Measurements from ENCODE around the gene PHF21B.

PHF21B gene

DNA sequence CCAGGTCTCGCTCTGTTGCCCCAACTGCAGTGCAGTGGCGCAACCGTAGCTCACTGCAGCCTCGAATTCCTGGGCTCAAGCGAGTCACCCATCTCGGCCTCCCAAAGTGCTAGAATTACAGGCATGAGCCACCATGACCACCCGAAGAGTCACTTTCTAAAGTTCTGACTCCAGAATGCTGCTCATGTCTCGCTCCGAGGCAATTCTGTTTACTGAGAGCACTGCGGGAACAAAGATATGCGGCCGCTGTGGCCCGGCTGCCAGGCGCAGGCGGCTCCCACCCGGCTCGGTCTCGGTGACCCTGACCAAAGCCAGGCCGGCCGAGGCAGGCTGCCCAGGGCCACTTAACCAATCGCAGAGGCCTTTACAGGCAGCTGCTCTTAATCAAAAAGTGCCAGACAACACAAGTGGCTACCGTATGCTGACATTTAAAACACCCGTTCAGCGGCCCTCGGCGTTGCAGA lies 78.7 kb downstream of the PHF21B start:
- TF ChIP-seq CTCF (IDR thresholded peaks at IDR 0.05) = no peak
- no peak for TF ChIP-seq ZFX (IDR thresholded peaks at IDR 0.05; ENCODE audit: borderline replicate concordance)
- H3K27ac ChIP-seq = no peak overlapping the region

- no peak overlapping the region for H3K27ac ChIP-seq
- no peak for TF ChIP-seq CTCF (IDR thresholded peaks at IDR 0.05)
- TF ChIP-seq ZFX (IDR thresholded peaks at IDR 0.05; ENCODE audit: borderline replicate concordance) = no peak
Measured at GRCh38 chr22:44930711-44931035, 79.1 kb downstream of the PHF21B start.

DNA sequence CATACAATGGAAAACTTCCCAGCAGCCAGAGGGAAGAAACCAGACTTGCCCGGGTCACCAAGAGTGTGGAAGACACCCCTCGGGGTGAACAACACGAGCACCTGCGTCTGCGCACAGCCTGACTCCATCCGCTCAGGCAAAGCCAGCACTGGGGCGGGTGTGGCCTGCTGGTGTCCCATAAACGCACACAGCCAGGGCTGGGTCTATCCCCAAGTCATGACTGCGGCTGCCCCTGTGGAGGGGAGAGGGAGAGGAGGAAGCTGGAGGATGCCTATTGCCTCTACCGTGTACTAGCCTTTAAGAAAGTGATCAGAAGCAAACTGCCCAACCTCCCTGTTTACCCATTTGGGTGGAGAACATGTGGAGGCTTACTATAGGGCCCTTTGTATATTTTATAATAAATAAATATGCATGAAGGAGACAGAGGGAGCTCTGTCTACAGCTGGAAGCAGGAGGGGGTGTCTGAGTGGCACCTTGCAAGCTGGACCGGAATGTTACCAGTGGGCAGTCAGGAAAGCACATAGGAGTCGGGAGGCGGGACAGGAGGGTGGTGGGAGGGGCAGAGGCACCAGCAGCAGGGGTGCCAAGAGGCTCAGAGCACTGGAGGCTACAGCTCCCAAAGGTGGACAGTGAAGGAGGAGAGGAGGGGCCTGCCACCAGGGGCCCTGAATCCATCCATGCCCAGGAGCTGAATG lies 79.6 kb downstream of the PHF21B start:
- H3K27ac ChIP-seq = no peak overlapping the region
- TF ChIP-seq CTCF (IDR thresholded peaks at IDR 0.05) (no peak), ZFX (IDR thresholded peaks at IDR 0.05; ENCODE audit: borderline replicate concordance) (no peak)

DNA sequence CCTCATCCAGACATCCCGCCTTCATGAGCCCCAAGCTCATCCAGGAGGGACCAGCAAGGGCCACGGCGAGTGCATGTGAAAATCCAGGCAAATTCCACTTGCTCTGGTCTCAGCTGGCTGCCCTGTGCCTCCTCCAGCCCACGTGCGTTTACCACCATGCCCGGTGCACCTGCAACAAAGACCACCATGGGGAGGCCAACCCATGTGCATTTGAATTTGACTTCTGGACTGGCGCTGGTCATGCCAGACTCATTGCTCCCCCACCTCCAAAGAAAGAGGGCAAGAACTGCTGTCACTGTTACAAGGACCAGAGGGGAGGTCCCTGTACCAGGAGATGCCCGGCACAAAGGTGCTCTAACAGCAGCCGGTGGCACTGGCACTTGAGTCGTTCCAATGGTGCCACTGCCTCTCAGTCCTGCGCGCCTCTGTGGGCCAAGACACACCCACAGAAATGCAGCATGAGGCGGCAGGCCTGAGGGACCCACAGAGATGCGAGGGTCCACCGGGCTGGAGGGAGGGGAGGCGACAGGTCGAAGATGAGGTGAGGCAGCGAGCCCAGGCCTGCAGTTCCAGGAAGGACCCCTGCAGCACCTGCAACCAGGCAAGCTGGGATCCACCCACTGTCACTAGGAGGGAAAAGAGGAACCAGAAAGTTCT lies 80.3 kb downstream of the PHF21B start:
- TF ChIP-seq CTCF (IDR thresholded peaks at IDR 0.05) = no peak
- no peak for TF ChIP-seq ZFX (IDR thresholded peaks at IDR 0.05; ENCODE audit: borderline replicate concordance)
- no peak overlapping the region for H3K27ac ChIP-seq

DNA sequence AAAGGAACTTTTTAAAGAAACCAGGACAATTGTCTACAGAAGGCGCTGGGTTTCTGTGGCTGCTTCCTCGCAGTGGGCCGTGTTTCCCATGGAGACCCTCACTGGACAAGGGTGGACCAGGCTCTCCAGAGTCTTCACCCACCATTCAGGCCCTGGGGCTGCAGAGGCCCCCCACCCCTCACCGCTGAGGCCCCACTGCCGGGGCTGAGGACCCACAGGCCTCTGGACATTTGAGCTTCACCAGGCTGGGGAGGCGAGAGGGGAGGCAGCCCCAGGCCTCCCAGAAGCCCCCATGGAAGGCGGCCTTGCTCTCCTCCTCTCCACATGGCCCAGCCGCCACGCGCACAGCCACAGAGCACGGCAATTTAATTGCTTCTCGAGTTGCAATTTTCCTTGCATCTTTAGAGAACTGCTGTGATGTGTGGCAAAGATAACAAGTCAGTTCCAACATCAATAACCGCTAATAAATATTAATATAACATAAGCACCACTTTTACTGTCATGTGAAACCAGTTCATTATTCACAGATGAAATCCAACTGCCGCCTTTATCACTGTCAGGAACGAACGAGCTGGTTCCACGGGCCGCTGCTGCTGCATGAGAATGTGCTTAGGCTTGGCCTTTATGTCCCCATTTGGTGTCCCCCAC lies 81.0 kb downstream of the PHF21B start:
- TF ChIP-seq ZFX (IDR thresholded peaks at IDR 0.05; ENCODE audit: borderline replicate concordance) = no peak
- TF ChIP-seq CTCF (IDR thresholded peaks at IDR 0.05) = no peak
- H3K27ac ChIP-seq = no peak overlapping the region

- no peak overlapping the region for H3K27ac ChIP-seq
- no peak for TF ChIP-seq CTCF (IDR thresholded peaks at IDR 0.05)
- TF ChIP-seq ZFX (IDR thresholded peaks at IDR 0.05; ENCODE audit: borderline replicate concordance) = no peak
Measured at GRCh38 chr22:44928136-44928463, 81.7 kb downstream of the PHF21B start.
